Measurements from ENCODE around the gene RBBP8NL. TPM values are rescaled to one million over a fixed set of nuclear protein-coding genes. Genes with fewer than 3 reads are reported as not detected.
A peak's percentile ranks its signal among the peaks of the same experiment; 100 is the strongest.

The RBBP8NL gene
- total and polyA plus RNA-seq, 11 donors: not detected

GRCh38 chr20:62382306-62383198, 44.8 kb downstream of the RBBP8NL start:
- Histone ChIP-seq H3K9me3 (no peaks in the 10 kb centered on the region), H3K27ac (peak overlapping the region in 8 of 12 donors; percentile 4 to 73 (median 35)), H3K4me3 (no peak overlapping the region), H3K27me3 (no peaks in the 10 kb centered on the region), H3K36me3 (no peaks in the 10 kb centered on the region), H3K4me1 (peaks cover 5 to 58% (median 41%) of the 10 kb centered on the region in 12 donors)
- peak; percentile 64 to 76 (median 70) for ATAC-seq
- TF ChIP-seq POLR2A (IDR thresholded peaks at IDR 0.05) (peak in 1 of 2 donors; percentile 32), CTCF (IDR thresholded peaks at IDR 0.05) (peak; percentile 88 to 97 (median 93))
- intact Hi-C loops (cut with DNase I): loop anchor here (1.0 to 10.0 kb wide), 12 partner anchors 26 to 368 kb away; partner anchors contain the start of genes ADRM1 (in 9 of the 10), MTG2 (in 2 of the 10), PSMA7 (in 1 of the 10) and SS18L1 (in 1 of the 10)
- WGBS, 4 donors: 38 to 41% (median 39%) methylated on average over 18 of the region's 18 CpGs
- peak; percentile 76 to 84 (median 80) for DNase-seq

DNA sequence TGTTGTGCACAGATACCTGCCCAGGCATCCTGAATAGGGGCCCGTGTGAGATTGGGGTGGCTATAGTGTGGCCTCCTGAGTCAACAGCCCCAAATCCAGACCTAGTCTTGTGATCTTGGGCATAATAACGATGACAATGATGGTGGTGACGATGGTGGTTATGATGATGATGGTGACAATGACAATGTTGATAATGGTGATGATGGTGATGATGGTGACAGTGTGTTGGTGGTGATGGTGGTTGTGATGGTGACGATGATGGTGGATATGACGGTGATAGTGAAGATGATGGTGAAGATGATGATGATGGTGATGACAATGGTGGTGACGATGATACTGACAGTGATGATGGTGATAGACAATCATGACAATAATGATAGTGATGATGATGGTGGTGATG, 45.5 kb downstream of the RBBP8NL start:
- no peaks in the 10 kb centered on the region for H3K9me3 ChIP-seq
- intact Hi-C loops (cut with DNase I): loop anchor here (1.0 to 10.0 kb wide), 12 partner anchors 25 to 367 kb away; partner anchors contain the start of genes ADRM1 (in 9 of the 10), MTG2 (in 2 of the 10), PSMA7 (in 1 of the 10) and SS18L1 (in 1 of the 10)
- no peaks in the 10 kb centered on the region for H3K27me3 ChIP-seq
- peak overlapping the region; percentile 66 to 93 (median 79) for H3K27ac ChIP-seq
- H3K4me1 ChIP-seq: peaks cover 4 to 63% (median 45%) of the 10 kb centered on the region in 12 donors
- no peak overlapping the region for H3K4me3 ChIP-seq
- H3K36me3 ChIP-seq: no peaks in the 10 kb centered on the region
- 84 to 93% (median 87%) methylated on average over 6 of the region's 6 CpGs for WGBS, 4 donors
- DNase-seq (no peak), ATAC-seq (no peak)
- no peak for TF ChIP-seq CTCF (IDR thresholded peaks at IDR 0.05)
- no peak for TF ChIP-seq POLR2A (IDR thresholded peaks at IDR 0.05)

GRCh38 chr20:62381202-62381797, 46.0 kb downstream of the RBBP8NL start:
- Histone ChIP-seq H3K27ac (peak overlapping the region; percentile 66 to 93 (median 79)), H3K36me3 (no peaks in the 10 kb centered on the region), H3K4me1 (peaks cover 4 to 68% (median 48%) of the 10 kb centered on the region in 12 donors), H3K9me3 (no peaks in the 10 kb centered on the region), H3K27me3 (no peaks in the 10 kb centered on the region), H3K4me3 (peak overlapping the region in 2 of 12 donors; percentile 8 to 13)
- DNase-seq: peak in 2 of 5 donors; percentile 56 to 57
- no peak for TF ChIP-seq POLR2A (IDR thresholded peaks at IDR 0.05)
- no peak for TF ChIP-seq CTCF (IDR thresholded peaks at IDR 0.05)
- WGBS, 4 donors: 44 to 57% (median 53%) methylated on average over 12 to 16 of the region's 16 CpGs
- intact Hi-C loops (cut with DNase I): loop anchor here in 7 of 10 donors (2.0 to 10.0 kb wide), 9 partner anchors 24 to 366 kb away; partner anchors contain the start of genes ADRM1 (in 2 of the 7), MTG2 (in 2 of the 7), PSMA7 (in 1 of the 7) and SS18L1 (in 1 of the 7)
- peak; percentile 13 to 65 (median 18) for ATAC-seq
